Activated naive CD4-positive, alpha-beta T cell treated with anti-CD3 and anti-CD28 coated beads for 36 hours (primary cell): ENCODE measurements around the gene TMIE. TPM values are rescaled to one million over a fixed set of nuclear protein-coding genes. Genes with fewer than 3 reads are reported as not detected.

Experiments
- CTCF ChIA-PET: fragments of 350-600 bp; sonication (Branson Sonifier 250); formaldehyde crosslinking; loops from one replicate; lab custom pipeline; 2021; ENCODE audit warnings: antibody characterized with exemption; lab: Charles Lee
- DNase-seq: peaks from one replicate; pipeline ENCODE4 v3.0.0-alpha.2; 2020
- H3K27ac Mint-ChIP-seq: one replicate; pipeline ENCODE4 v1.8.0; 2021; ENCODE audit warnings: mild to moderate bottlenecking, mixed read lengths
- H3K27me3 Mint-ChIP-seq: one replicate; pipeline ENCODE4 v1.8.0; 2021; ENCODE audit warnings: low read depth, mixed read lengths
- H3K36me3 Mint-ChIP-seq: one replicate; pipeline ENCODE4 v1.8.0; 2021; ENCODE audit warnings: low read depth, mixed read lengths
- H3K4me1 Mint-ChIP-seq: one replicate; pipeline ENCODE4 v1.8.0; 2021; ENCODE audit warnings: low read depth, mixed read lengths
- H3K4me3 Mint-ChIP-seq: one replicate; pipeline ENCODE4 v1.8.0; 2021; ENCODE audit warnings: mild to moderate bottlenecking, moderate library complexity, mixed read lengths
- H3K9me3 Mint-ChIP-seq: one replicate; pipeline ENCODE4 v1.8.0; 2021; ENCODE audit warnings: mixed read lengths
- intact Hi-C: fragments of 100-400 bp; cut with micrococcal nuclease; formaldehyde crosslinking; loops from one replicate; pipeline ENCODE4 v1.15.1; 2023
- total RNA-seq, 2 experiments: library from RNA; stranded (reverse); gene quantifications; one replicate each; pipeline ENCODE4 v1.2.3, GENCODE V29; 2021

The TMIE gene
- total RNA-seq, 2 experiments from 2014 or later, result 1.2 to 1.5 TPM

GRCh38 chr3:46671541-46672348 lies 29.4 kb upstream of the TMIE start:
- Mint-ChIP-seq H3K4me1 (no peaks in the 10 kb centered on the region), H3K9me3 (no peaks in the 10 kb centered on the region), H3K36me3 (peaks cover 6% of the 10 kb centered on the region), H3K27me3 (no peaks in the 10 kb centered on the region), H3K27ac (no peak overlapping the region), H3K4me3 (no peak overlapping the region)
- DNase-seq, result peak; percentile 2
- CTCF ChIA-PET, result interaction anchor here (2.0 kb wide), 1 partner anchor 182 kb away, joined by 5 read pairs; no protein-coding TSS in a partner anchor
- intact Hi-C loops, result no loop called here

- CTCF ChIA-PET, result interaction anchor here (2.0 kb wide), 1 partner anchor 183 kb away, joined by 5 read pairs; no protein-coding TSS in a partner anchor
- intact Hi-C loops, result no loop called here
- Mint-ChIP-seq H3K27me3 (no peaks in the 10 kb centered on the region), H3K4me3 (no peak overlapping the region), H3K27ac (no peak overlapping the region), H3K4me1 (no peaks in the 10 kb centered on the region), H3K36me3 (peaks cover 6% of the 10 kb centered on the region), H3K9me3 (no peaks in the 10 kb centered on the region)
- peak; percentile 1 for DNase-seq
Measured at GRCh38 chr3:46672349-46672695, 28.9 kb upstream of the TMIE start.

- Mint-ChIP-seq H3K4me1 (no peaks in the 10 kb centered on the region), H3K9me3 (no peaks in the 10 kb centered on the region), H3K27ac (no peak overlapping the region), H3K36me3 (peaks cover 6% of the 10 kb centered on the region), H3K27me3 (no peaks in the 10 kb centered on the region), H3K4me3 (no peak overlapping the region)
- intact Hi-C loops, result no loop called here
- CTCF ChIA-PET, result no interaction called here
- DNase-seq, result no peak
Measured at GRCh38 chr3:46673151-46674030, 27.8 kb upstream of the TMIE start.

GRCh38 chr3:46674031-46674845 lies 27.0 kb upstream of the TMIE start:
- no peaks in the 10 kb centered on the region for H3K27me3 Mint-ChIP-seq
- H3K4me3 Mint-ChIP-seq, result no peak overlapping the region
- no peak overlapping the region for H3K27ac Mint-ChIP-seq
- CTCF ChIA-PET, result no interaction called here
- H3K9me3 Mint-ChIP-seq, result no peaks in the 10 kb centered on the region
- peak; percentile 1 for DNase-seq
- no peaks in the 10 kb centered on the region for H3K4me1 Mint-ChIP-seq
- intact Hi-C loops, result no loop called here
- H3K36me3 Mint-ChIP-seq, result peaks cover 6% of the 10 kb centered on the region

GRCh38 chr3:46675426-46675825 lies 25.8 kb upstream of the TMIE start:
- DNase-seq, result no peak
- no peaks in the 10 kb centered on the region for H3K4me1 Mint-ChIP-seq
- peaks cover 8% of the 10 kb centered on the region for H3K36me3 Mint-ChIP-seq
- CTCF ChIA-PET, result no interaction called here
- no peaks in the 10 kb centered on the region for H3K9me3 Mint-ChIP-seq
- intact Hi-C loops, result no loop called here
- no peak overlapping the region for H3K4me3 Mint-ChIP-seq
- no peak overlapping the region for H3K27ac Mint-ChIP-seq
- H3K27me3 Mint-ChIP-seq, result no peaks in the 10 kb centered on the region

- intact Hi-C loops, result no loop called here
- Mint-ChIP-seq H3K9me3 (no peaks in the 10 kb centered on the region), H3K4me1 (no peaks in the 10 kb centered on the region), H3K27ac (no peak overlapping the region), H3K4me3 (no peak overlapping the region), H3K36me3 (peaks cover 8% of the 10 kb centered on the region), H3K27me3 (no peaks in the 10 kb centered on the region)
- no peak for DNase-seq
- CTCF ChIA-PET, result no interaction called here
Measured at GRCh38 chr3:46675843-46676567, 25.2 kb upstream of the TMIE start.

- intact Hi-C loops, result no loop called here
- DNase-seq, result no peak
- CTCF ChIA-PET, result no interaction called here
Measured at GRCh38 chr3:46676601-46677410, 24.4 kb upstream of the TMIE start.

GRCh38 chr3:46677411-46677726 lies 23.8 kb upstream of the TMIE start:
- H3K27me3 Mint-ChIP-seq, result no peaks in the 10 kb centered on the region
- intact Hi-C loops, result no loop called here
- no peak overlapping the region for H3K27ac Mint-ChIP-seq
- H3K9me3 Mint-ChIP-seq, result no peaks in the 10 kb centered on the region
- H3K4me1 Mint-ChIP-seq, result no peaks in the 10 kb centered on the region
- H3K36me3 Mint-ChIP-seq, result peaks cover 9% of the 10 kb centered on the region
- no peak for DNase-seq
- no peak overlapping the region for H3K4me3 Mint-ChIP-seq
- CTCF ChIA-PET, result no interaction called here

More at GRCh38 chr3:46676601-46677410, 24.4 kb upstream of the TMIE start:
- Mint-ChIP-seq H3K27ac (no peak overlapping the region), H3K9me3 (no peaks in the 10 kb centered on the region), H3K4me3 (no peak overlapping the region), H3K4me1 (no peaks in the 10 kb centered on the region), H3K27me3 (no peaks in the 10 kb centered on the region), H3K36me3 (peaks cover 8% of the 10 kb centered on the region)

GRCh38 chr3:46678280-46678679 lies 22.9 kb upstream of the TMIE start:
- H3K4me1 Mint-ChIP-seq, result no peaks in the 10 kb centered on the region
- intact Hi-C loops, result no loop called here
- no peaks in the 10 kb centered on the region for H3K9me3 Mint-ChIP-seq
- H3K27ac Mint-ChIP-seq, result no peak overlapping the region
- H3K36me3 Mint-ChIP-seq, result peaks cover 9% of the 10 kb centered on the region
- no peak overlapping the region for H3K4me3 Mint-ChIP-seq
- CTCF ChIA-PET, result no interaction called here
- no peaks in the 10 kb centered on the region for H3K27me3 Mint-ChIP-seq
- no peak for DNase-seq

- Mint-ChIP-seq H3K27me3 (no peaks in the 10 kb centered on the region), H3K36me3 (peaks cover 4% of the 10 kb centered on the region), H3K9me3 (no peaks in the 10 kb centered on the region), H3K4me3 (no peak overlapping the region), H3K27ac (no peak overlapping the region), H3K4me1 (no peaks in the 10 kb centered on the region)
- CTCF ChIA-PET, result interaction anchor here (1.3 kb wide), 1 partner anchor 230 kb away, joined by 3 read pairs; no protein-coding TSS in a partner anchor
- intact Hi-C loops, result no loop called here
- DNase-seq, result no peak
Measured at GRCh38 chr3:46679681-46680080, 21.5 kb upstream of the TMIE start.

- intact Hi-C loops, result no loop called here
- no peak for DNase-seq
- H3K27ac Mint-ChIP-seq, result no peak overlapping the region
- H3K27me3 Mint-ChIP-seq, result no peaks in the 10 kb centered on the region
- no peak overlapping the region for H3K4me3 Mint-ChIP-seq
- H3K9me3 Mint-ChIP-seq, result no peaks in the 10 kb centered on the region
- H3K4me1 Mint-ChIP-seq, result no peaks in the 10 kb centered on the region
- peaks cover 3% of the 10 kb centered on the region for H3K36me3 Mint-ChIP-seq
- CTCF ChIA-PET, result interaction anchor here (1.3 kb wide), 1 partner anchor 230 kb away, joined by 3 read pairs; no protein-coding TSS in a partner anchor
Measured at GRCh38 chr3:46680298-46680826, 20.8 kb upstream of the TMIE start.
